ENCODE data around the gene GLOD4. TPM values are rescaled to one million over a fixed set of nuclear protein-coding genes. Genes with fewer than 3 reads are reported as not detected.

The GLOD4 gene
- total and polyA plus RNA-seq, 10 of the 15 experiments (the other 5 are each of a cell fraction or from before 2014, with no cell fraction given), result 40.8 to 107 (median 81.2) TPM

DNA sequence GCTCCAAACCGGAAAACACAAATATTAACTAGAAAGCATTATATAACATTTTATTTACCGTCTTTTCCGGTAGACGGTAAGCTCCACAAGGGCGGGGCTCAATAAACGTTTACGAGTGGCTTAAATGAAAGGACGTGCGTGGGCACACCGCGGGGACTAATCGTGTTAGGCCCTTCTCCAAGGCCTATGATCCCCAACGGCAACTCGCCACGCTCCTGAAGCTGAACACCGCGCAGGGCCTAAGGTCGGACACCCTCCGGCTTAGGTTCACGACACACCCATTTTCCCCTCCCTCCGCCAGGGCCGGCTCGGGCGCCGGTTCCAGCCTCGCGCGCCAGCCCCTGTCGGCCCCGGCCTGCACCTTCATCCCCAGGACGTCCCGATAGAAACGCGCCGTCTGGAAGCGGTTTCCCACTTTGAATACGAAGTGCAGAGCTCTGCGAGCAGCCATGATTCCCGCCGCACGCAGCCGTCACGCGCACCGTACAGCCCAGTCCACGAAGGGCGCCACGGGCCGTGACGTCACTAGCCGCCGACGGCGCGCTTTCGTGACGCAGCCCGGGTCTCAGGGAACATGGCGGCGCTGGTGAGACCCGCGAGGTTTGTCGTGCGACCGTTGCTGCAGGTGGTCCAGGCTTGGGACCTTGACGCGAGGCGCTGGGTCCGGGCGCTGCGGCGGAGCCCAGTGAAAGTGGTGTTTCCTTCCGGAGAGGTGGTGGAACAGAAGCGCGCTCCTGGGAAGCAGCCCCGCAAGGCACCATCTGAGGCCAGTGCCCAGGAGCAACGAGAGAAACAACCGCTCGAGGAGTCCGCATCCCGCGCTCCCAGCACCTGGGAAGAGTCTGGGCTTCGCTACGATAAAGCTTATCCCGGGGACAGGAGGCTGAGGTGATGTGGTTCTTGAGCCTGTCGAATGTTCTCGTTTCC is at the start of gene GLOD4, which contains the start of gene MRM3 (continued):
- TF ChIP-seq, protein P1, sequence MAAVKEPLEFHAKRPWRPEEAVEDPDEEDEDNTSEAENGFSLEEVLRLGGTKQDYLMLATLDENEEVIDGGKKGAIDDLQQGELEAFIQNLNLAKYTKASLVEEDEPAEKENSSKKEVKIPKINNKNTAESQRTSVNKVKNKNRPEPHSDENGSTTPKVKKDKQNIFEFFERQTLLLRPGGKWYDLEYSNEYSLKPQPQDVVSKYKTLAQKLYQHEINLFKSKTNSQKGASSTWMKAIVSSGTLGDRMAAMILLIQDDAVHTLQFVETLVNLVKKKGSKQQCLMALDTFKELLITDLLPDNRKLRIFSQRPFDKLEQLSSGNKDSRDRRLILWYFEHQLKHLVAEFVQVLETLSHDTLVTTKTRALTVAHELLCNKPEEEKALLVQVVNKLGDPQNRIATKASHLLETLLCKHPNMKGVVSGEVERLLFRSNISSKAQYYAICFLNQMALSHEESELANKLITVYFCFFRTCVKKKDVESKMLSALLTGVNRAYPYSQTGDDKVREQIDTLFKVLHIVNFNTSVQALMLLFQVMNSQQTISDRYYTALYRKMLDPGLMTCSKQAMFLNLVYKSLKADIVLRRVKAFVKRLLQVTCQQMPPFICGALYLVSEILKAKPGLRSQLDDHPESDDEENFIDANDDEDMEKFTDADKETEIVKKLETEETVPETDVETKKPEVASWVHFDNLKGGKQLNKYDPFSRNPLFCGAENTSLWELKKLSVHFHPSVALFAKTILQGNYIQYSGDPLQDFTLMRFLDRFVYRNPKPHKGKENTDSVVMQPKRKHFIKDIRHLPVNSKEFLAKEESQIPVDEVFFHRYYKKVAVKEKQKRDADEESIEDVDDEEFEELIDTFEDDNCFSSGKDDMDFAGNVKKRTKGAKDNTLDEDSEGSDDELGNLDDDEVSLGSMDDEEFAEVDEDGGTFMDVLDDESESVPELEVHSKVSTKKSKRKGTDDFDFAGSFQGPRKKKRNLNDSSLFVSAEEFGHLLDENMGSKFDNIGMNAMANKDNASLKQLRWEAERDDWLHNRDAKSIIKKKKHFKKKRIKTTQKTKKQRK (IDR thresholded peaks at IDR 0.05; ENCODE audit: low read depth, low read length), result peak; percentile 48; the same call in 1 of the 2 replicates
- TF ChIP-seq KDM1A (IDR thresholded peaks at IDR 0.05; ENCODE audit: borderline replicate concordance) (no peak), MTA3 (IDR thresholded peaks at IDR 0.05; ENCODE audit: borderline replicate concordance, low read length) (no peak), SKIL (IDR thresholded peaks at IDR 0.05; ENCODE audit: low read depth, poor library complexity, severe bottlenecking) (no peak), RAD21 (IDR thresholded peaks at IDR 0.05; ENCODE audit: insufficient read depth, low read depth, low read length) (no peak), IRF4 (IDR thresholded peaks at IDR 0.05; ENCODE audit: low read depth, low read length) (0 out of 2 replicates have a peak, but pooled peaks have one; percentile 50), SREBF1 (IDR thresholded peaks at IDR 0.05; ENCODE audit: low read length) (no peak), KLF5 (IDR thresholded peaks at IDR 0.05; ENCODE audit: partially characterized antibody) (peak; percentile 42), RBBP5 (conservative IDR thresholded peaks at IDR 0.05) (peak; percentile 85; the same call in 1 of the 2 replicates), SMAD1 (IDR thresholded peaks at IDR 0.05; ENCODE audit: low read depth, partially characterized antibody) (no peak), SP1 (IDR thresholded peaks at IDR 0.05; ENCODE audit: low read depth, low read length) (peak; percentile 75), NR2F1 (conservative IDR thresholded peaks at IDR 0.05) (peak; percentile 71), RFX5 (IDR thresholded peaks at IDR 0.05; ENCODE audit: low read depth, low read length) (no peak), HCFC1 (IDR thresholded peaks at IDR 0.05; ENCODE audit: low read length) (peak; percentile 87), ZNF24 (IDR thresholded peaks at IDR 0.05) (no peak), RUNX3 (IDR thresholded peaks at IDR 0.05; ENCODE audit: low read length) (peak; percentile 60), ESRRA (IDR thresholded peaks at IDR 0.05; ENCODE audit: low read length) (no peak), E2F4 (IDR thresholded peaks at IDR 0.05; ENCODE audit: low read depth, low read length) (peak; percentile 56; the same call in 1 of the 2 replicates), CBX5 (IDR thresholded peaks at IDR 0.05; ENCODE audit: low read depth) (no peak), BMI1 (IDR thresholded peaks at IDR 0.05; ENCODE audit: borderline replicate concordance) (no peak)
- TF ChIP-seq, protein P2, sequence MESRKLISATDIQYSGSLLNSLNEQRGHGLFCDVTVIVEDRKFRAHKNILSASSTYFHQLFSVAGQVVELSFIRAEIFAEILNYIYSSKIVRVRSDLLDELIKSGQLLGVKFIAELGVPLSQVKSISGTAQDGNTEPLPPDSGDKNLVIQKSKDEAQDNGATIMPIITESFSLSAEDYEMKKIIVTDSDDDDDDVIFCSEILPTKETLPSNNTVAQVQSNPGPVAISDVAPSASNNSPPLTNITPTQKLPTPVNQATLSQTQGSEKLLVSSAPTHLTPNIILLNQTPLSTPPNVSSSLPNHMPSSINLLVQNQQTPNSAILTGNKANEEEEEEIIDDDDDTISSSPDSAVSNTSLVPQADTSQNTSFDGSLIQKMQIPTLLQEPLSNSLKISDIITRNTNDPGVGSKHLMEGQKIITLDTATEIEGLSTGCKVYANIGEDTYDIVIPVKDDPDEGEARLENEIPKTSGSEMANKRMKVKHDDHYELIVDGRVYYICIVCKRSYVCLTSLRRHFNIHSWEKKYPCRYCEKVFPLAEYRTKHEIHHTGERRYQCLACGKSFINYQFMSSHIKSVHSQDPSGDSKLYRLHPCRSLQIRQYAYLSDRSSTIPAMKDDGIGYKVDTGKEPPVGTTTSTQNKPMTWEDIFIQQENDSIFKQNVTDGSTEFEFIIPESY (IDR thresholded peaks at IDR 0.05), result no peak

Data from GM12878 (cell line).